Activated CD4-positive, alpha-beta memory T cell treated with anti-CD3 and anti-CD28 coated beads, Interleukin-2, amount 10 ng/mL, durations not matched to agents 7 days and 5 days (primary cell): Measurements from ENCODE around the gene ADI1. TPM values are rescaled to one million over a fixed set of nuclear protein-coding genes. Genes with fewer than 3 reads are reported as not detected.

Experiments used
- CTCF ChIA-PET: fragments of 350-600 bp; sonication (Branson Sonifier 250); formaldehyde crosslinking; loops from one replicate; lab custom pipeline; 2021; ENCODE audit warnings: antibody characterized with exemption, inconsistent platforms; lab: Charles Lee
- POLR2A ChIA-PET: fragments of 350-600 bp; sonication (Branson Sonifier 250); formaldehyde crosslinking; loops from one replicate; lab custom pipeline; 2021; ENCODE audit warnings: antibody characterized with exemption; lab: Charles Lee
- DNase-seq: peaks from one replicate; pipeline ENCODE4 v3.0.0-alpha.2; 2020
- H3K27ac Mint-ChIP-seq: one replicate; pipeline ENCODE4 v1.8.0; 2021; ENCODE audit warnings: mild to moderate bottlenecking, mixed read lengths
- H3K27me3 Mint-ChIP-seq: one replicate; pipeline ENCODE4 v1.8.0; 2021; ENCODE audit warnings: mixed read lengths
- H3K36me3 Mint-ChIP-seq: one replicate; pipeline ENCODE4 v1.8.0; 2021; ENCODE audit warnings: low read depth, mixed read lengths
- H3K4me1 Mint-ChIP-seq: one replicate; pipeline ENCODE4 v1.8.0; 2021; ENCODE audit warnings: mixed read lengths
- H3K4me3 Mint-ChIP-seq: one replicate; pipeline ENCODE4 v1.8.0; 2021; ENCODE audit warnings: mild to moderate bottlenecking, mixed read lengths
- H3K9me3 Mint-ChIP-seq: one replicate; pipeline ENCODE4 v1.8.0; 2021; ENCODE audit warnings: mixed read lengths
- total RNA-seq, 2 experiments: library from RNA; stranded (reverse); gene quantifications; one replicate each; pipeline ENCODE4 v1.2.3, GENCODE V29; 2021

Gene ADI1
- total RNA-seq, 2 experiments from 2014 or later = 28.5 to 34.1 TPM

- peaks cover 2% of the 10 kb centered on the region for H3K4me1 Mint-ChIP-seq
- no peaks in the 10 kb centered on the region for H3K27me3 Mint-ChIP-seq
- H3K36me3 Mint-ChIP-seq = no peaks in the 10 kb centered on the region
- CTCF ChIA-PET = no interaction called here
- no peak for DNase-seq
- POLR2A ChIA-PET = no interaction called here
- H3K27ac Mint-ChIP-seq = no peak overlapping the region
- H3K9me3 Mint-ChIP-seq = no peaks in the 10 kb centered on the region
- no peak overlapping the region for H3K4me3 Mint-ChIP-seq
Measured at GRCh38 chr2:3488855-3489763, 30.2 kb downstream of the ADI1 start.

GRCh38 chr2:3488061-3488531, 31.2 kb downstream of the ADI1 start:
- no peak overlapping the region for H3K4me3 Mint-ChIP-seq
- ChIA-PET POLR2A (no interaction called here), CTCF (no interaction called here)
- no peaks in the 10 kb centered on the region for H3K36me3 Mint-ChIP-seq
- no peak for DNase-seq
- H3K9me3 Mint-ChIP-seq = no peaks in the 10 kb centered on the region
- no peak overlapping the region for H3K27ac Mint-ChIP-seq
- H3K27me3 Mint-ChIP-seq = no peaks in the 10 kb centered on the region
- H3K4me1 Mint-ChIP-seq = peaks cover 2% of the 10 kb centered on the region

- no peak overlapping the region for H3K27ac Mint-ChIP-seq
- H3K4me1 Mint-ChIP-seq = peaks cover 2% of the 10 kb centered on the region
- no peaks in the 10 kb centered on the region for H3K36me3 Mint-ChIP-seq
- no peak for DNase-seq
- no peak overlapping the region for H3K4me3 Mint-ChIP-seq
- H3K27me3 Mint-ChIP-seq = no peaks in the 10 kb centered on the region
- ChIA-PET CTCF (no interaction called here), POLR2A (no interaction called here)
- H3K9me3 Mint-ChIP-seq = no peaks in the 10 kb centered on the region
Measured at GRCh38 chr2:3487432-3487831, 31.9 kb downstream of the ADI1 start.

- ChIA-PET POLR2A (no interaction called here), CTCF (no interaction called here)
- H3K27me3 Mint-ChIP-seq = no peaks in the 10 kb centered on the region
- no peaks in the 10 kb centered on the region for H3K9me3 Mint-ChIP-seq
- H3K4me3 Mint-ChIP-seq = no peak overlapping the region
- H3K27ac Mint-ChIP-seq = no peak overlapping the region
- peaks cover 2% of the 10 kb centered on the region for H3K4me1 Mint-ChIP-seq
- no peaks in the 10 kb centered on the region for H3K36me3 Mint-ChIP-seq
- no peak for DNase-seq
Measured at GRCh38 chr2:3487028-3487425, 32.3 kb downstream of the ADI1 start.

- no peak for DNase-seq
- H3K4me1 Mint-ChIP-seq = peaks cover 2% of the 10 kb centered on the region
- no peak overlapping the region for H3K4me3 Mint-ChIP-seq
- no peaks in the 10 kb centered on the region for H3K27me3 Mint-ChIP-seq
- ChIA-PET POLR2A (no interaction called here), CTCF (no interaction called here)
- no peak overlapping the region for H3K27ac Mint-ChIP-seq
- H3K9me3 Mint-ChIP-seq = no peaks in the 10 kb centered on the region
- no peaks in the 10 kb centered on the region for H3K36me3 Mint-ChIP-seq
Measured at GRCh38 chr2:3486047-3487027, 33.0 kb downstream of the ADI1 start.

GRCh38 chr2:3485166-3485565, 34.2 kb downstream of the ADI1 start:
- no peak overlapping the region for H3K27ac Mint-ChIP-seq
- no peak overlapping the region for H3K4me3 Mint-ChIP-seq
- H3K36me3 Mint-ChIP-seq = peaks cover 4% of the 10 kb centered on the region
- H3K27me3 Mint-ChIP-seq = no peaks in the 10 kb centered on the region
- ChIA-PET POLR2A (no interaction called here), CTCF (no interaction called here)
- no peak for DNase-seq
- H3K9me3 Mint-ChIP-seq = no peaks in the 10 kb centered on the region
- H3K4me1 Mint-ChIP-seq = no peaks in the 10 kb centered on the region

GRCh38 chr2:3483986-3484960, 35.1 kb downstream of the ADI1 start:
- POLR2A ChIA-PET = no interaction called here
- H3K27me3 Mint-ChIP-seq = no peaks in the 10 kb centered on the region
- no peaks in the 10 kb centered on the region for H3K9me3 Mint-ChIP-seq
- H3K4me3 Mint-ChIP-seq = no peak overlapping the region
- H3K4me1 Mint-ChIP-seq = no peaks in the 10 kb centered on the region
- CTCF ChIA-PET = no interaction called here
- no peak overlapping the region for H3K27ac Mint-ChIP-seq
- DNase-seq = no peak
- H3K36me3 Mint-ChIP-seq = peaks cover 9% of the 10 kb centered on the region

- Mint-ChIP-seq H3K4me3 (no peak overlapping the region), H3K9me3 (no peaks in the 10 kb centered on the region), H3K4me1 (no peaks in the 10 kb centered on the region), H3K36me3 (peaks cover 13% of the 10 kb centered on the region), H3K27ac (no peak overlapping the region), H3K27me3 (no peaks in the 10 kb centered on the region)
- no peak for DNase-seq
- ChIA-PET CTCF (no interaction called here), POLR2A (no interaction called here)
Measured at GRCh38 chr2:3483227-3483985, 35.9 kb downstream of the ADI1 start.

GRCh38 chr2:3482363-3482821, 36.9 kb downstream of the ADI1 start:
- no peaks in the 10 kb centered on the region for H3K27me3 Mint-ChIP-seq
- ChIA-PET CTCF (no interaction called here), POLR2A (no interaction called here)
- H3K4me3 Mint-ChIP-seq = no peak overlapping the region
- no peak for DNase-seq
- no peak overlapping the region for H3K27ac Mint-ChIP-seq
- no peaks in the 10 kb centered on the region for H3K4me1 Mint-ChIP-seq
- peaks cover 15% of the 10 kb centered on the region for H3K36me3 Mint-ChIP-seq
- H3K9me3 Mint-ChIP-seq = no peaks in the 10 kb centered on the region

- ChIA-PET CTCF (no interaction called here), POLR2A (no interaction called here)
- Mint-ChIP-seq H3K27me3 (no peaks in the 10 kb centered on the region), H3K4me1 (no peaks in the 10 kb centered on the region), H3K27ac (no peak overlapping the region), H3K9me3 (no peaks in the 10 kb centered on the region), H3K4me3 (no peak overlapping the region), H3K36me3 (peaks cover 15% of the 10 kb centered on the region)
- DNase-seq = no peak
Measured at GRCh38 chr2:3481736-3482362, 37.5 kb downstream of the ADI1 start.

GRCh38 chr2:3481011-3481400, 38.3 kb downstream of the ADI1 start:
- no peaks in the 10 kb centered on the region for H3K27me3 Mint-ChIP-seq
- H3K27ac Mint-ChIP-seq = no peak overlapping the region
- no peak for DNase-seq
- no peak overlapping the region for H3K4me3 Mint-ChIP-seq
- H3K36me3 Mint-ChIP-seq = peaks cover 15% of the 10 kb centered on the region
- POLR2A ChIA-PET = no interaction called here
- H3K9me3 Mint-ChIP-seq = no peaks in the 10 kb centered on the region
- no peaks in the 10 kb centered on the region for H3K4me1 Mint-ChIP-seq
- CTCF ChIA-PET = interaction anchor here (0.7 kb wide), 2 partner anchors 10 to 95 kb away, joined by 3 read pairs; no protein-coding TSS in a partner anchor
